HepG2 (cell line): ENCODE measurements around the gene DYDC2. TPM values are rescaled to one million over a fixed set of nuclear protein-coding genes. Genes with fewer than 3 reads are reported as not detected.

Source experiments
- FLYWCH1 ChIP-seq: sonication (generic); formaldehyde crosslinking; IDR thresholded peaks from 2 replicates; pipeline ENCODE4 v1.8.1; 2023; ENCODE audit warnings: mild to moderate bottlenecking, missing genetic modification reagents
- GFI1 ChIP-seq: sonication (generic); formaldehyde crosslinking; IDR thresholded peaks from 2 replicates; pipeline ENCODE4 v1.5.0; 2020; ENCODE audit warnings: missing genetic modification reagents, mild to moderate bottlenecking, borderline replicate concordance
- HNF4G ChIP-seq, 2 experiments: sonication (generic) in 1 of 2; formaldehyde crosslinking in 1 of 2; IDR thresholded peaks; 2 replicates each; pipeline versions ENCODE4 v1.4.0 to v1.6.1; 2011 to 2020; ENCODE audit warnings: borderline replicate concordance in 2 of 2, low read depth in 2 of 2, mild to moderate bottlenecking in 2 of 2, low read length in 1 of 2, missing genetic modification reagents in 1 of 2, moderate library complexity in 1 of 2
- KLF12 ChIP-seq: sonication (generic); formaldehyde crosslinking; IDR thresholded peaks from 2 replicates; pipeline ENCODE4 v1.4.0; 2020; ENCODE audit warnings: missing genetic modification reagents, borderline replicate concordance
- MXD3 ChIP-seq: IDR thresholded peaks from 2 replicates; pipeline ENCODE4 v1.6.1; 2016; ENCODE audit warnings: mild to moderate bottlenecking, missing biosample characterization, missing genetic modification reagents
- MXI1 ChIP-seq: IDR thresholded peaks from 3 replicates; pipeline ENCODE4 v1.6.1; 2012; ENCODE audit warnings: low read depth, low read length, inconsistent platforms, borderline replicate concordance
- MYNN ChIP-seq: sonication (generic); formaldehyde crosslinking; IDR thresholded peaks from 2 replicates; pipeline ENCODE4 v1.4.0; 2020; ENCODE audit warnings: mild to moderate bottlenecking, low read depth, missing genetic modification reagents
- POLR2AphosphoS5 ChIP-seq: IDR thresholded peaks from 2 replicates; pipeline ENCODE4 v1.6.1; 2012; ENCODE audit warnings: low read depth, low read length
- RAD51 ChIP-seq: fragments of 450-650 bp; IDR thresholded peaks from 2 replicates; pipeline ENCODE4 v1.6.1; 2016; ENCODE audit warnings: borderline replicate concordance
- RCOR2 ChIP-seq: IDR thresholded peaks from 2 replicates; pipeline ENCODE4 v1.6.1; 2016; ENCODE audit warnings: missing biosample characterization, missing genetic modification reagents
- SMYD3 ChIP-seq: sonication (generic); formaldehyde crosslinking; IDR thresholded peaks from 2 replicates; pipeline ENCODE4 v1.8.1; 2023; ENCODE audit warnings: mild to moderate bottlenecking, missing genetic modification reagents
- TGIF2 ChIP-seq: IDR thresholded peaks from 2 replicates; pipeline ENCODE4 v1.6.1; 2016; ENCODE audit warnings: control low read depth, missing compliant biosample characterization
- ZBTB26 ChIP-seq: IDR thresholded peaks from 2 replicates; pipeline ENCODE4 v1.6.1; 2016; ENCODE audit warnings: missing compliant biosample characterization, missing genetic modification reagents, borderline replicate concordance
- ZBTB43 ChIP-seq: sonication (generic); formaldehyde crosslinking; conservative IDR thresholded peaks from 2 replicates; pipeline ENCODE4 v1.4.0; 2020; ENCODE audit warnings: missing genetic modification reagents
- ZNF121 ChIP-seq: sonication (generic); formaldehyde crosslinking; IDR thresholded peaks from 2 replicates; pipeline ENCODE4 v1.5.0; 2020; ENCODE audit warnings: mild to moderate bottlenecking, missing genetic modification reagents
- ZNF18 ChIP-seq: sonication (generic); formaldehyde crosslinking; IDR thresholded peaks from 2 replicates; pipeline ENCODE4 v1.8.0; 2022; ENCODE audit warnings: mild to moderate bottlenecking, missing genetic modification reagents; ENCODE audit not compliant: insufficient replicate concordance
- ZNF34 ChIP-seq: sonication (generic); formaldehyde crosslinking; IDR thresholded peaks from 2 replicates; pipeline ENCODE4 v1.4.0; 2020; ENCODE audit warnings: mild to moderate bottlenecking, missing genetic modification reagents, borderline replicate concordance
- ZNF367 ChIP-seq: sonication (generic); formaldehyde crosslinking; IDR thresholded peaks from 2 replicates; pipeline ENCODE4 v1.4.0; 2020; ENCODE audit warnings: missing genetic modification reagents, borderline replicate concordance
- ZNF639 ChIP-seq: conservative IDR thresholded peaks from 2 replicates; pipeline ENCODE4 v1.6.1; 2018; ENCODE audit warnings: missing genetic modification reagents
- ZSCAN30 ChIP-seq: sonication (generic); formaldehyde crosslinking; IDR thresholded peaks from 2 replicates; pipeline ENCODE4 v1.5.0; 2020; ENCODE audit warnings: mild to moderate bottlenecking, missing genetic modification reagents
- polyA plus RNA-seq, 8 experiments: library from polyadenylated mRNA; depleted of rRNA in 3 of 8; stranded (reverse) in 7 of 8; unstranded in 1 of 8; fragments of >200 nt; fragmentation: Illumina TruSeq in 4 of 8; extraction: Trizol in 4 of 8; gene quantifications; 2 replicates each; pipeline versions ENCODE4 v1.2.1 to v1.2.3, GENCODE V29; 2011 to 2016; ENCODE audit warnings: low read depth in 4 of 8, missing spikeins in 1 of 8, mixed read lengths in 1 of 8; ENCODE audit not compliant: insufficient read depth in 1 of 8
- total RNA-seq, 5 experiments: library from RNA; depleted of rRNA; stranded (reverse); fragments of >200 nt; fragmentation: Illumina TruSeq; extraction: Trizol; gene quantifications; 2 replicates each; pipeline ENCODE4 v1.2.3, GENCODE V29; 2016; ENCODE audit warnings: low read depth in 1 of 5
- TF ChIP-seq, protein P1 (sequence below), 2 experiments: sonication (generic) in 1 of 2; formaldehyde crosslinking in 1 of 2; IDR thresholded peaks; 2 replicates each; pipeline versions ENCODE4 v1.4.0 to v1.6.1; 2018 to 2020; ENCODE audit warnings: missing genetic modification reagents in 2 of 2, borderline replicate concordance in 1 of 2, low read depth in 1 of 2, mild to moderate bottlenecking in 1 of 2, missing biosample characterization in 1 of 2

DYDC2 gene
- total and polyA plus RNA-seq, 2 of the 13 experiments (the other 11 are each of a cell fraction or from before 2014, with no cell fraction given), result 0.98 to 2.3 TPM

DNA sequence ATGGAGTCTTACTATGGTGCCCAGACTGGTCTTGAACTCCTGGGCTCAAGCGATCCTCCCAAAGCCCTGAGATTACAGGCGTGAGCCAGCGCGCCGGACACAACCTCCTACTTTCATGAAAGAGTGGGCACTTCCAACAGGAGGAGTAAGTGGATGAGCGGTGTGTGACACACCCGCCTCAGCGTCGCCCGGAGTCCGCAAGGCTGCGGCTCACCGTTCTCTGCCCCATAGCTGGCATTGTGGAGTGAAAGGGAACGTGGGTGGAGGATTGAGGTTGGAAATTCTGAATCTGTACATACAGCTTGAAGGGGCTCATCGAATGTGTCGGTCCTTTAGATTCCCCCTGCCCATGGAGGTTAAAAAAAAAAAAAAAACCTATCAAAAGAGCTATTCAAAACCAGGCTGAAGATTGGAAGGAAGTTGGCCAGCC, 51.2 kb downstream of the DYDC2 start (continued):
- TF ChIP-seq ZBTB43 (CRISPR knock-in tag) (peak; percentile 38; the same call in 1 of the 2 replicates), SMYD3 (CRISPR knock-in tag) (no peak), ZNF639 (CRISPR knock-in tag) (no peak), MYNN (no peak), ZNF34 (CRISPR knock-in tag) (0 out of 2 replicates have a peak, but pooled peaks have one; percentile 16), MXI1 (no peak), RAD51 (no peak), KLF12 (no peak), RCOR2 (CRISPR knock-in tag) (no peak), POLR2AphosphoS5 (no peak), ZSCAN30 (CRISPR knock-in tag) (no peak), FLYWCH1 (CRISPR knock-in tag) (no peak), TGIF2 (CRISPR knock-in tag) (peak; percentile 31; the same call in 1 of the 2 replicates), ZBTB26 (CRISPR knock-in tag) (no peak), ZNF367 (CRISPR knock-in tag) (no peak), ZNF18 (CRISPR knock-in tag) (no peak), MXD3 (CRISPR knock-in tag) (no peak), GFI1 (peak; percentile 63; the same call in 1 of the 2 replicates), ZNF121 (CRISPR knock-in tag) (peak; percentile 83), HNF4G (IDR thresholded peaks at IDR 0.05; ENCODE audit: borderline replicate concordance, low read depth, low read length) (no peak), HNF4G (CRISPR knock-in tag; IDR thresholded peaks at IDR 0.05; ENCODE audit: borderline replicate concordance, low read depth) (no peak)
- TF ChIP-seq, protein P1, sequence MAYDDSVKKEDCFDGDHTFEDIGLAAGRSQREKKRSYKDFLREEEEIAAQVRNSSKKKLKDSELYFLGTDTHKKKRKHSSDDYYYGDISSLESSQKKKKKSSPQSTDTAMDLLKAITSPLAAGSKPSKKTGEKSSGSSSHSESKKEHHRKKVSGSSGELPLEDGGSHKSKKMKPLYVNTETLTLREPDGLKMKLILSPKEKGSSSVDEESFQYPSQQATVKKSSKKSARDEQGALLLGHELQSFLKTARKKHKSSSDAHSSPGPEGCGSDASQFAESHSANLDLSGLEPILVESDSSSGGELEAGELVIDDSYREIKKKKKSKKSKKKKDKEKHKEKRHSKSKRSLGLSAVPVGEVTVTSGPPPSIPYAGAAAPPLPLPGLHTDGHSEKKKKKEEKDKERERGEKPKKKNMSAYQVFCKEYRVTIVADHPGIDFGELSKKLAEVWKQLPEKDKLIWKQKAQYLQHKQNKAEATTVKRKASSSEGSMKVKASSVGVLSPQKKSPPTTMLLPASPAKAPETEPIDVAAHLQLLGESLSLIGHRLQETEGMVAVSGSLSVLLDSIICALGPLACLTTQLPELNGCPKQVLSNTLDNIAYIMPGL (CRISPR knock-in tag; IDR thresholded peaks at IDR 0.05; ENCODE audit: borderline replicate concordance in 1 of 2, low read depth in 1 of 2), result 0 out of 4 replicates have a peak, but pooled peaks of 1 of the 2 experiments have one; percentile 33
